B cell (primary cell): Measurements from ENCODE around the gene SYTL1. TPM values are rescaled to one million over a fixed set of nuclear protein-coding genes. Genes with fewer than 3 reads are reported as not detected.

Experiments used
- ATAC-seq: fragments of 200-7000 bp; cut with Tn5 transposase; one replicate; pipeline ENCODE4 v1.10.0; 2021; ENCODE audit warnings: low read depth, mild to moderate bottlenecking, moderate number of reproducible peaks, moderate library complexity
- CTCF ChIA-PET: fragments of 350-600 bp; sonication (Branson Sonifier 250); formaldehyde crosslinking; loops from one replicate; lab custom pipeline; 2021; ENCODE audit warnings: antibody characterized with exemption, inconsistent platforms; lab: Charles Lee
- POLR2A ChIA-PET: fragments of 350-600 bp; sonication (Branson Sonifier 250); formaldehyde crosslinking; loops from one replicate; lab custom pipeline; 2021; ENCODE audit warnings: antibody characterized with exemption; lab: Charles Lee
- DNase-seq: peaks from one replicate; pipeline ENCODE4 v3.0.0; 2013
- H2AFZ ChIP-seq: 2 replicates; pipeline ENCODE4 v1.6.1; 2012; ENCODE audit warnings: mild to moderate bottlenecking, low read depth, low read length; ENCODE audit not compliant: insufficient read depth, poor library complexity, severe bottlenecking
- H3K27ac ChIP-seq, 2 donors: 1 replicate in 1 of 2; 2 replicates in 1 of 2; pipeline ENCODE4 v1.5.1; 2012 to 2013; ENCODE audit warnings: low read length in 2 of 2, mild to moderate bottlenecking in 2 of 2, moderate library complexity in 1 of 2
- H3K27me3 ChIP-seq, 4 experiments: fragments of 200-600 bp in 1 of 4; sonication (generic) in 1 of 4; replicated peaks in 1 of 4; 1 replicate in 2 of 4; 2 replicates in 2 of 4; pipeline versions ENCODE4 v1.6.1 to v1.7.0; 2013 to 2016; ENCODE audit warnings: low read length in 3 of 4, mild to moderate bottlenecking in 2 of 4, mixed read lengths in 1 of 4, moderate library complexity in 1 of 4; ENCODE audit not compliant: insufficient read depth in 4 of 4, control insufficient read depth in 3 of 4; ENCODE audit errors: control extremely low read depth in 1 of 4
- H3K36me3 ChIP-seq, 2 experiments: replicated peaks in 1 of 2; 1 replicate in 1 of 2; 2 replicates in 1 of 2; pipeline versions ENCODE4 v1.6.1 to v1.7.1; 2013; ENCODE audit warnings: low read length in 1 of 2; ENCODE audit not compliant: insufficient read depth in 2 of 2, control insufficient read depth in 1 of 2; ENCODE audit errors: control extremely low read depth in 1 of 2, extremely low read depth in 1 of 2
- H3K4me1 ChIP-seq, 2 donors: fragments of 200-600 bp in 1 of 2; sonication (generic) in 1 of 2; 1 replicate in 1 of 2; 2 replicates in 1 of 2; pipeline versions ENCODE4 v1.5.1 to v1.6.1; 2013 to 2017; ENCODE audit warnings: low read length in 2 of 2; ENCODE audit not compliant: control insufficient read depth in 2 of 2, insufficient read depth in 2 of 2
- H3K4me2 ChIP-seq: replicated peaks from 2 replicates; pipeline ENCODE3; 2012; ENCODE audit warnings: mild to moderate bottlenecking, low read depth, low read length; ENCODE audit not compliant: poor library complexity, severe bottlenecking
- H3K4me3 ChIP-seq, 5 experiments: fragments of 200-600 bp in 1 of 5; sonication (generic) in 1 of 5; 1 replicate in 3 of 5; 2 replicates in 2 of 5; pipeline versions ENCODE4 v1.5.1 to v1.7.0; 2011 to 2016; ENCODE audit warnings: low read length in 4 of 5, mild to moderate bottlenecking in 4 of 5, low read depth in 2 of 5, control low read depth in 1 of 5, moderate library complexity in 1 of 5; ENCODE audit not compliant: insufficient read depth in 1 of 5; ENCODE audit errors: control extremely low read depth in 1 of 5, extremely low read depth in 1 of 5
- H3K79me2 ChIP-seq: fragments of 200-600 bp; sonication (generic); one replicate; pipeline ENCODE4 v1.6.0; 2016; ENCODE audit warnings: low read length; ENCODE audit not compliant: control insufficient read depth, insufficient read depth
- H3K9ac ChIP-seq: fragments of 200-600 bp; sonication (generic); 2 replicates; pipeline ENCODE4 v1.6.1; 2017; ENCODE audit warnings: mild to moderate bottlenecking, low read length, moderate library complexity
- H3K9me3 ChIP-seq, 3 donors: one replicate each; pipeline versions ENCODE4 v1.6.1 to v1.7.1; 2013; ENCODE audit warnings: low read length in 2 of 3; ENCODE audit not compliant: control insufficient read depth in 2 of 3, insufficient read depth in 1 of 3; ENCODE audit errors: control extremely low read depth in 1 of 3
- H4K20me1 ChIP-seq: 2 replicates; pipeline ENCODE4 v1.6.0; 2012; ENCODE audit warnings: mild to moderate bottlenecking, low read length; ENCODE audit not compliant: insufficient read depth, control insufficient read depth, poor library complexity, severe bottlenecking
- H3K27ac Mint-ChIP-seq: one replicate; pipeline ENCODE4 v1.8.0; 2021; ENCODE audit warnings: mixed read lengths
- H3K27me3 Mint-ChIP-seq: one replicate; pipeline ENCODE4 v1.8.0; 2021; ENCODE audit warnings: mixed read lengths
- H3K4me1 Mint-ChIP-seq: one replicate; pipeline ENCODE4 v1.8.0; 2021; ENCODE audit warnings: mixed read lengths
- H3K4me3 Mint-ChIP-seq: one replicate; pipeline ENCODE4 v1.8.0; 2021; ENCODE audit warnings: mixed read lengths
- H3K9me3 Mint-ChIP-seq: one replicate; pipeline ENCODE4 v1.8.0; 2022; ENCODE audit warnings: mixed read lengths; ENCODE audit not compliant: insufficient read depth
- CTCF ChIP-seq: fragments of 200-600 bp; IDR thresholded peaks from one replicate; pipeline ENCODE4 v1.8.0; 2022; ENCODE audit warnings: antibody characterized with exemption, mild to moderate bottlenecking
- EZH2 ChIP-seq: IDR thresholded peaks from 2 replicates; pipeline ENCODE4 v1.6.1; 2012; ENCODE audit warnings: borderline replicate concordance, low read depth, mild to moderate bottlenecking, moderate library complexity, low read length; ENCODE audit not compliant: insufficient read depth, poor library complexity, severe bottlenecking
- WGBS: methylation state at CpG from one replicate; pipeline ENCODE4 v1.1.5; 2013; ENCODE audit warnings: missing lambda C conversion rate; ENCODE audit not compliant: insufficient coverage; 5-methylcytosine and 5-hydroxymethylcytosine counted together
- intact Hi-C: fragments of 100-400 bp; cut with micrococcal nuclease; formaldehyde crosslinking; loops from one replicate; pipeline ENCODE4 v1.10.0; 2022
- polyA plus RNA-seq: library from polyadenylated mRNA; depleted of rRNA; stranded (reverse); fragments of >200 nt; gene quantifications from 2 replicates; pipeline ENCODE4 v1.2.3, GENCODE V29; 2012
- total RNA-seq, 2 donors: library from RNA; stranded (reverse); fragments of 120-200 nt in 1 of 2; gene quantifications; 1 replicate in 1 of 2; 2 replicates in 1 of 2; pipeline versions ENCODE4 v1.2.3 to v1.2.4, GENCODE V29; 2013 to 2022

Gene SYTL1
- total and polyA plus RNA-seq, 2 donors (not counting 1 experiment from before 2014, with no cell fraction given), result 159 to 444 TPM

GRCh38 chr1:27393641-27394281 is 51.9 kb downstream of the SYTL1 start:
- H3K9ac ChIP-seq, result no peak overlapping the region
- H3K27me3 ChIP-seq, result no peaks in the 10 kb centered on the region
- peaks cover 18% of the 10 kb centered on the region for H3K4me1 Mint-ChIP-seq
- no peaks in the 10 kb centered on the region for H3K9me3 Mint-ChIP-seq
- TF ChIP-seq EZH2 (no peak), CTCF (no peak)
- ChIA-PET CTCF (interaction anchor here (0.7 to 7.8 kb wide), 7 partner anchors 9 to 291 kb away, joined by 3 to 402 read pairs (median 12); partner anchors contain the start of gene AHDC1), POLR2A (interaction anchor here (3.1 kb wide), 1 partner anchor 93 kb away, joined by 13 read pairs; no protein-coding TSS in a partner anchor)
- no peak overlapping the region for H3K4me3 ChIP-seq
- no peak overlapping the region for H3K27ac Mint-ChIP-seq
- no peaks in the 10 kb centered on the region for H3K79me2 ChIP-seq
- H3K4me2 ChIP-seq, result no peak overlapping the region
- H3K9me3 ChIP-seq, result no peaks in the 10 kb centered on the region
- DNase-seq (no peak), ATAC-seq (no peak)
- no peaks in the 10 kb centered on the region for H4K20me1 ChIP-seq
- no peak overlapping the region for H3K4me3 Mint-ChIP-seq
- 96% methylated on average over 17 of the region's 18 CpGs for WGBS
- intact Hi-C loops, result loop anchor here (2.0 to 10.0 kb wide), 2 partner anchors 159 to 349 kb away; partner anchors contain the start of gene WDTC1
- H3K36me3 ChIP-seq, result no peaks in the 10 kb centered on the region
- H3K4me1 ChIP-seq, result peaks cover 12 to 24% of the 10 kb centered on the region in 2 donors
- H2AFZ ChIP-seq, result no peak overlapping the region
- no peak overlapping the region for H3K27ac ChIP-seq
- H3K27me3 Mint-ChIP-seq, result no peaks in the 10 kb centered on the region

GRCh38 chr1:27394282-27394658 is 52.4 kb downstream of the SYTL1 start:
- H3K27me3 Mint-ChIP-seq, result no peaks in the 10 kb centered on the region
- no peak overlapping the region for H3K27ac ChIP-seq
- H3K4me2 ChIP-seq, result no peak overlapping the region
- no peak for TF ChIP-seq EZH2
- no peak for TF ChIP-seq CTCF
- H3K4me3 ChIP-seq, result no peak overlapping the region
- no peaks in the 10 kb centered on the region for H4K20me1 ChIP-seq
- intact Hi-C loops, result loop anchor here (2.0 to 10.0 kb wide), 2 partner anchors 159 to 349 kb away; partner anchors contain the start of gene WDTC1
- WGBS, result 98% methylated on average over 9 of the region's 9 CpGs
- peaks cover 19% of the 10 kb centered on the region for H3K4me1 Mint-ChIP-seq
- DNase-seq, result no peak
- POLR2A ChIA-PET, result interaction anchor here (0.6 to 3.1 kb wide), 2 partner anchors 94 to 249 kb away, joined by 3 to 13 read pairs; no protein-coding TSS in a partner anchor
- H3K36me3 ChIP-seq, result no peaks in the 10 kb centered on the region
- H3K9me3 Mint-ChIP-seq, result no peaks in the 10 kb centered on the region
- no peaks in the 10 kb centered on the region for H3K27me3 ChIP-seq
- H3K9me3 ChIP-seq, result no peaks in the 10 kb centered on the region
- H3K4me1 ChIP-seq, result peaks cover 12 to 24% of the 10 kb centered on the region in 2 donors
- no peaks in the 10 kb centered on the region for H3K79me2 ChIP-seq
- H3K9ac ChIP-seq, result no peak overlapping the region
- no peak overlapping the region for H3K27ac Mint-ChIP-seq
- no peak for ATAC-seq
- CTCF ChIA-PET, result interaction anchor here (0.6 to 7.8 kb wide), 35 partner anchors 9 to 350 kb away, joined by 3 to 402 read pairs (median 6); partner anchors contain the start of genes AHDC1, MAP3K6, SYTL1 and TMEM222
- H2AFZ ChIP-seq, result no peak overlapping the region
- peak overlapping the region; percentile 26 for H3K4me3 Mint-ChIP-seq
